Measurements from ENCODE around the gene OR9A2.

OR9A2 gene, protein sequence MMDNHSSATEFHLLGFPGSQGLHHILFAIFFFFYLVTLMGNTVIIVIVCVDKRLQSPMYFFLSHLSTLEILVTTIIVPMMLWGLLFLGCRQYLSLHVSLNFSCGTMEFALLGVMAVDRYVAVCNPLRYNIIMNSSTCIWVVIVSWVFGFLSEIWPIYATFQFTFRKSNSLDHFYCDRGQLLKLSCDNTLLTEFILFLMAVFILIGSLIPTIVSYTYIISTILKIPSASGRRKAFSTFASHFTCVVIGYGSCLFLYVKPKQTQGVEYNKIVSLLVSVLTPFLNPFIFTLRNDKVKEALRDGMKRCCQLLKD

DNA sequence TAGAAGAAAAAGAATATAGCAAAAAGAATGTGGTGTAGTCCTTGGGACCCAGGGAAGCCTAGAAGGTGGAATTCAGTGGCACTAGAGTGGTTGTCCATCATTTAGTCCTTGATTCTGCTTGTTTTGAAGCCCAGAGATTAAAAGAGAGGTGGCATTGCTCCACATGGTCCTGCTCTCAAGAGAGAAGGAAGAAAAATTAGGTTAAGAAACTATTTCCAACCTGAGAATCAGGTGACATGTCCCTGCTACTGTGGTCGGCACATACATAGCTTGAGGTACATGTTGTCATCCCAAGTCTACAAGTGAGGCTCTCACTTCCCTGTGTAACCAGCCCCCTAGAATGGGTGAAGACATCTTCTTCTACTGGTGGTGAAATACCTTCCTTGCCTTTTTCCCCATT, at the start of gene OR9A2:
Gene OR9A2 (minus strand): TSS at position 101 of the 400 bp plus-strand sequence. CDS start 0 bp downstream, at position 101.
- DNase-seq (ENCODE audit: low read depth) = no peak

DNA sequence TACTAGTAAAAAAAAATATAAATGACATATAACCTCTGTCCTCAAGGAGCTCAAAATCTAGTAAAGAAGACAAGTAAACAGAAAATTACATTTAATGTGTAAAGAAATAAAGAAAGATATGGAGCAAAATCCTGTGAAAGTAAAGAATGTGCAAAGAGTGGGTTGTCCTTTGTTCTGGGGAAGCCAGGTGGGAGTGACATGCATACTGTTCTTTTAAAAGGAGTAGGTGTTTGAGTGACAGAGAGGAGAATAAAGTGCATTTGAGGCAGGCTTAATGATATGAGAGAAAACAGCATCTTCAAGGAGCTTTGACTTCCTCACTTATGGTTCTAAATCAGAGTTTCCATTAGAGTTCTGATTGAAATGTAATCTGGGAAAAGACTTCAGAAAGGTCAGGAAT, 47.2 kb upstream of the OR9A2 start:
- no peak for DNase-seq (ENCODE audit: low read depth)

DNA sequence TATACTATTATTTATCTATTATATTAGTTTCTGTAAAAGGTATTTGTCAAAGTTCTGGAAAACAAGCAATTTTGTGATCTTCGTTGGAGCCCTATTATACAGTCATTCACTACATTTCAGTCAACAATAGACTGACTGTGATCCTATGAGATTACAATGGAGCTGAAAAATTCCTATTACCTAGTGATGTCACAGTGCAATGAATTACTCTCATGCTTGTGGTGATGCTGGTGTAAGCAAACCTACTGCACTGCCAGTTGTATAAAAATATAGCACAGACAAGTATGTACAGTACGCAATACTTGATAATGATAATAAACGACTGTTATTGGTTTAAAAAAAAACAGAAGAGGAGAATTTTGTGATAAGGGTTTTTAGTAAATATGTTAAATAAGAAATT, 46.6 kb upstream of the OR9A2 start:
- no peak for DNase-seq (ENCODE audit: low read depth)

DNA sequence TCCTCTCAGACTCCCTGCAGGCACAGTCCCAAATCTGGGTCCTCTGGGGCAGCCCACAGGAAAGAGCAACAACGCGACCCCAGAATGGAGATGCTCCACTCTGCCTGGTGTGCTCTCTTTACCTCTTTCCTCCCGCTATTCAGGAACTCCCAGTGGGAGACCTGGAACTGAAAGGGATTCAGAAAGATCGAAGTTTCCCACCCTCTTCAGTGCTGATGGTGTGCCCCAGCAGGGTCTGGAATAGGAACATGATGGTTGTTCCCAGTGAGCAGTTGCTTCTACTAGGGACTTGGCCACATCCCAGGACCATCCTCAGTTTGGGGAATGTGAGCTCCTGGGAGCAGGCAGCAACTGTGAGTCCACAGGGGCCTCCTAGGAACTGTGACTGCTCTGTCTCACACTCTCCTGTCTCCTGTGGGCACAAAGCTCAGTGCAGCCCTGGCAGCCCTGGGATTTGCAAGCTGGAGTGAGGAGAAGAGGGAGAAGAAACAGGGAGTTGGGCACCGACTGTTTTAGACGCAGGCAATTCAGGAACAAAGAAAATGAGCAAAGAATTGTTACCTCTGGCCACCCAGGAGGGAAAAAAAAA, 43.1 kb upstream of the OR9A2 start:
- no peak for DNase-seq (ENCODE audit: low read depth)

DNA sequence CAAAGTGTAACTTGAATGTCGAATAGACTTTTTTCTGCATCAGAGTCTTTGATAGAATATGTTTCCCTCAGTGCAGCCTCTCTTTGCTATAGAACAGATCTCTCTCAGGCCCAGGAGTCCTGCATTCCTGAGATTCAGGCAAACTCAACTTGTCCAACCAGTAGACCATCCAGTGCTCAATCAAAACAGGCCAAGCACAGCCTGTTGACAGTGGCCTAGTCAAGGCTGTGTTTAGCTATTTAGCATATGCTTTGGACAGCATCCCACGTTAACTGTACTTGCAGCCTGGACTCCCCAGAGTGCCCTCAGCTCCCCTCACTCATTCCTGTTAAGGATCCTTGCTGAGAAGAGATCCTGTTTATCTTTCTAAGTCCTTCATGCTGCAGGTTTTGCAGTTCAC, 41.5 kb upstream of the OR9A2 start:
- DNase-seq (ENCODE audit: low read depth) = no peak

DNA sequence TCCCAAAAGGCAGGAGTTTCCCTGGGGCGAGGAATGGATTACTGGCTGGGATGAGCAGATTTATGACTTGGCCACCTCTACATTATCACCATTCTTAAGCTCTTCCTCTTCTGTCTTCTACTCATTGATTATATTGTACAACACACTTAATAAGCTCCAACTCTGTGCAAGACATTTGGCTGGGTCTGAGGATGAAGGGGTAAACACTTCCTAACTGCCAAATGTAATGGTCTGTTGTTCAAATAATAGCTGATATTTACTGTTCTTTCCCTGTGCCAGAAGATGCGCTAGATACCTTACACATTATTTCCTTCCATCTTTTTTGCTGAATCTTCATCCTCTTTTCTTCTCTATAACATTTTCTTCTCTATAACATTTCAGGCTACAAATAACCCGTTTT, 36.8 kb upstream of the OR9A2 start:
- DNase-seq (ENCODE audit: low read depth) = no peak

DNA sequence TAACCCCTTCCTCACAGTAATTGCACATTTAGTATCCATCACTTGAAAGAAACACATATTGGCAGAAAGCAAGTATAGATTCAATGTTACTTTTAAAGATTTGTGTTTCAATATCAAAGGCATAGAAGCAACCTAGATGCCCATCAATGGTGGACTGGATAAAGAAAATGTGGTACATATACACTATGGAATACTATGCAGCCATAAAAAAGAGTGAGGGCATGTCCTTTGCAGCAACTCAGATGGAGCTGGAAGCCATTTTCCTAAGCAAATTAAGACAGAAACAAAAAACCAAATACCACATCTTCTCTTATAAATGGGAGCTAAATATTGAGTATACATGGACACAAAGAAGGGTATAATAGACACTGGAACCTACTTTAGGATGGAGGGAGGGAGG, 28.8 kb upstream of the OR9A2 start:
- DNase-seq (ENCODE audit: low read depth) = no peak

DNA sequence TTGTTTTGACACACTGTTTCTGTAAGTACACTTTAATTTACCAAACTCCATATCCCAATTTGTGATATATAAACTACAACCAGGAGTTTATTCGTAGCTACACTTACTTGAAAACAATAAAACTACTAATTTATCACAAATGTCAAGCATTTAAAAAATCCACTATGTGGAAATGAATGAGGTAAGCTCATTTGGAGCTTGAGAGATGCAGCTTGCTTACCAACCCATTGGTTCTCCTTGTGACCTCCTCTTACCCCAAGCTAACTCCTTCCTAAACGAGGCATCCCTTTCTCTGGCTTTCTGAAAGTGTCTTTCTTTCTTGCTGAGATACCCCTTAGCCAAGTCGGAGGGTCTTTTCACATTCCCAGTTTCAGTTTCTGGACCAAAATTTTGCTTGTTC, 27.7 kb upstream of the OR9A2 start:
- no peak for DNase-seq (ENCODE audit: low read depth)

DNA sequence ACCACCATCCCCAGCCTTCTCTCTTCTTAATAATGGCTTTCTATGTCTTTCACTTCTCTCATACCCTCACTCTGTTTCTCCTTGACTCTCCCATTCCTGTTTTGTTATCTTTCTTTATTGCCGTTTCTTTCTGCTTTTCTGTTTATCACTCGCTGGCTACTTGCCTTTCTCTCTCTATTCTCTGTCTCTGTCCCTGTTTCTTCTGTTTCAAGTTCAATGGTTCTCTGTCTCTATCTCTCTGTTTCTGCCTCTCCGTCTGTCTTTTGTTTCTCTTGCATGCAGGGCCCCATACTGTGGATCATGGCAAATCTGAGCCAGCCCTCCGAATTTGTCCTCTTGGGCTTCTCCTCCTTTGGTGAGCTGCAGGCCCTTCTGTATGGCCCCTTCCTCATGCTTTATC, 25.1 kb upstream of the OR9A2 start, which contains the start of gene OR6V1:
Gene OR6V1 (plus strand): TSS at position 301 of the 400 bp plus-strand sequence. CDS start 0 bp downstream, at position 301.
- no peak for DNase-seq (ENCODE audit: low read depth)

DNA sequence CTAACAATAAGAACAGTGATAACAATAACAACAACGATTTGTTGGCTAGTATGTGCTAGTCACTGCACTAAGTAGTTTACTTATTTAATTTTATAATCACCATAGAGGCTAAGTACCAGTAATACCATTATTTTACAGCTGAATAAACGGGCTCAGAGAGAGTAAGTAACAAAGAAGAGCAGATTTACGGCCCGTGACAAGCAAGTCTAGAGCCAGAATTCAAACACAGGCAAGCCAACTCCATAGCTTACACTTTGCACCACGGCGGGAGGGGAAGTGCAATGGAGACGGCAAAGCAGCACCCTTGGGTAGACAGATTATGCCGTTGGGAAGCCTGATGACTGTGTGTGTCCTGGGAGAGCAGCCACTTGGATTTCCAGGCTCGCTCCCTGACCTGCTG, 24.0 kb upstream of the OR9A2 start:
- DNase-seq (ENCODE audit: low read depth) = no peak

DNA sequence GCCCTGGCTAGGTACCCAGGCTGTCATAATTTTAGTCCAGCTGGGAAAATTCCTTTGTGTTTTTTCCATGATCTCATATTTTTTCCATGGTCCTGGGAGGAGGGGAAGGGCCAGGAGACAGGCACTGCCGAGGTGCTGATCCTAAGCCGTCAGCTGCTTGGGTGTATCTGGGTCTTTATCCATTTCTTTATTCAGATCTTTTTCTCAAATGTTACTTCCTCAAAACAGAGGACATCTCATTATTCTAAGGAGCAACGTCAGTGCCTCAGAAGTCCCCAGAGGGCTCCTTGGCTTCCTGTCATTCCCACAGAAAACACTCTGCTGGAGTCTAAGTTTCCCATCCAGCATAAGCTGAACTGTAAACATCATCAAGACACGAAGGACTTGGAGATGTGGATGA, 22.4 kb upstream of the OR9A2 start:
- no peak for DNase-seq (ENCODE audit: low read depth)

DNA sequence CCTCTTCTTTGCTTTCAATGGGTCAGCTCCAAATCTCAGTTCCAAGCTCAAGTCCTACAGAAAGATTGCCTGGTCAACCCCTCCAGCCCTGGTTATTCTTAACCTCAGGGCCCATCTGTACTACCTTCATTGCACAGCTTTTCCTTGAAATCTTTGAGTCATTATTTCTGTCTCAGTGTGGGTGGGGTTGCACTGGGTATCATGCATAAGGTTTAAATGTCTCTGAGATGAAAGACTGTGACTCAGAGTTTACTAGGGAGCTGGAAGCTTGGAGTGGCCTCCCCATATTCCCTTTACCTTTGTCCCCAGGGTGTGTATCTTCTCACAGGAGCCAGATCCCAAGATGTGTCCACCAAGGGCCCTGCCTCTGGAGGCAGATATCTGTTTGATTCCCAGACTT, 21.9 kb upstream of the OR9A2 start:
- DNase-seq (ENCODE audit: low read depth) = no peak

DNA sequence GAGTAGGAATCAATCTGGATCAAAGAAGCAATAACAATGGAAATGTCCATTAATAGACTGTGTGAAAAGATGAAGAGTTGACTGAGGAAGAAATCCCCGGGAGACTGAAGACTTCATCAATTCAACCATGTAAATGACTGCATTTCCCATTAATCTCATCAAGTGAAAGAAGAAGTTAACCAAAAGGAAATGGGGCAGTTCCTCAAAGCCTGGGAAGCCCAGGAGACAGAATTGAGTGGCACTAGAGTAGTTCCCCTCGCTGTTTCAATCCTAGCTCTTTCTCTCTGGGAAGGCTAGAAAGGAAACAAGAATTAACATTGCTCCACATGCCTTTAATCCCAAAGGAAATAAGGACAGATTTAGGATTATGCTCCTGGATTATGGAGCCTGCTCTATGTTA, 20.4 kb upstream of the OR9A2 start:
- DNase-seq (ENCODE audit: low read depth) = no peak

DNA sequence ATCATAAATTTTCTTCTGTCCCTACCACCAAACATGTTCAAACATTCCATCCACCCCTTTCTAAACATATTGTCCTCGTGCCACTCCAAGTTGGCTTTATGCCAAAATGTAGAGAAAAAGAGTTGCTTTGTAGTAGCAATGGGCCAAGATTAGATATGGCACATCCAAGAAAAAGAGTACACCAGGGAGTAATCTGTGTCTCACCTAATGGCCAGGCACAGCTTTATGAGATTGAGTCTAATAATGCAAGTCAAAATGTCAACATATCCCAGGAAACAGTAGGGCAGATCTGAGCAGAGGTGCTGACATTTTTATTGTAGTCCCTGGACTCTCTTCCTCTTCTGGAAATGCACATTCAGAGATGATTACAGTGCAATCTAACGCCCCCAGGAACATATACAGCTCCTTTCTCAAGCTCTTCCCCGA, 19.5 kb upstream of the OR9A2 start:
- no peak for DNase-seq (ENCODE audit: low read depth)

DNA sequence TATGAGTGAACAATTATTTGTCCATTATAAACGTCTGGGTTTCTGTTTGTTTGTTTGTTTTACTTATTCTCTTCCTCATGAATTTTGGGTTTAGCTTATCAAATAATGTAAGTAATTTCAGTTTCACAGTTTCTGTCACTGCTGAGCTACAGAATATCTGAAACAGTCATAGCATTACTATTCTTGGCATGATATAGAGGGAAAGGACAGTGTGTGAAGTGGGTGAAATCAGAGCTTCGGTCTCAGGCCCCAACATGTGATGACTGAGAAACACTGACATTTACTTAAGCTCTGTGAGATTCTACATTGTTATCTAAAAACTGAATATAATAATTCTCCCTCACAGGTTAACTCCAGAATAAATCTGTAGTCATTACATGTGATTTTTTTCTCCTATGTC, 16.5 kb upstream of the OR9A2 start:
- no peak for DNase-seq (ENCODE audit: low read depth)

DNA sequence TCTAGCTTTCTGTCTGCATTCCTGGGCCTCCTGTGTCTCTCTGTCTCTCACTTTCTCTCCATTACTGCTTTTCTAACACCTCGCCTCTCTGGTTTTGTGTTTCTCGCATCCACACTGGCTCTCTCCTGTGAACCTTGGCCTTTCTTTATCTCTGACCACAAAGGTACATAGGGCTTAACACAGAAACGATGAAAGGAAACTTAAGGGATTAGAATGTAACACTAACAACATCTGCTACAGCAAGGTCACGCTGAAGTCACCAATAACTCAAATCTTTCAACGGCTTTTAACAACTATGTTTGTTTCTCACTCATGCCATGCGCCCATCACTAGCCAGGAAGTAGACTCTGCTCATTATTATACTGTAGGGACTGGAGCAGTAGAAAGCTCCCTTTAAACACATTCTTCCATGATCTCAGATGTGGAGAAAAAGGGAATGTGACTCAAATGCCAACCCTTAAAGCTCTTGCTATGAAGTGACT, 15.9 kb upstream of the OR9A2 start:
- DNase-seq (ENCODE audit: low read depth) = no peak

DNA sequence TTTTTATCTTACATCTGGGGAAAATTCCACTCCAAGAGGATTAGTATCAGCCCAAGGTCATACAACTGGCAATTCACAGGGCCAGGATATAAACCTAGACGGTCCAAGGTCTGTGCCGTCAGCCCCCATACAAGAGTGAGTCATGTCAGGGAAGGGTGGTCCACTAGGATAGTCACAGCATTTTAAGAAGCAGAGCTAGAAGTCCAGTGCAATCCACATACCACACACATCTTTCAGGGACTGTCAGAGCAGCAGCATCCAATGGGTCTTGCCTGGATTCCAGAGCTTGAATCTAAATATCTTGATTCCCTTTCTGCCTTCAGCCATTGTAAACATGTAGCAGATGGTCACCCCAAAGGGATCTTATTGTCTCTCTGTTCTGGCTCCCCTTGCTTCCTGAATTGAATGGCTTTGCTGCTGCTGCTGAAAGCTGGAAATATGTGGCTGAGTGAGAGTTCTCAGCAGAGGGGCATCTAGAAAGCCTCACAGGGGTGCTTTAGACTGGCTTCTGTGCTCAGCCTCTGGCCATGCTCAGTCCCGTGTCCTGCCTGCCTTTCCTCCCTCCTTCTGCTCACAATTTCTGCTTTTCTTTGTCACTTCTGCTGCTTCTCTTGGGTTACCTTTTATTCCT, 15.3 kb upstream of the OR9A2 start:
- no peak for DNase-seq (ENCODE audit: low read depth)

DNA sequence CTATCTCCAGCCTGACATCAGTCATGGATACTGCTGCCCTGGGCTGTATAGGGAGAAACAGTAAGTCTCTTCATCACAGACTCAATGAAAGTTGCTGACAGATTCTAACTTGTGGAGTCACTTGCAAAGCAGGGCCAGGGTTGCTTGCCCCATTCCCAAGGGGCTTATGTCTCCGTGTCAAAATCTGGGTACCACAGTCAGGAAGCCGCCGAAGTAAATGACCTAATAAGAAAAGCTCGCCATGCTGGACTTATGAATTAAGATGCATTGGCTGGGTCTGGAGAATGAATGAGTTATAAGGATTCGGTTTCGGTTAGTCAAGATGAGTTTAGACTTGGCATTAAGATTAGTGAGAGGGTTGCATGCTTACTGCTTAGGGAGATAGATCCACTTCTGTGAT, 14.4 kb upstream of the OR9A2 start:
- no peak for DNase-seq (ENCODE audit: low read depth)

DNA sequence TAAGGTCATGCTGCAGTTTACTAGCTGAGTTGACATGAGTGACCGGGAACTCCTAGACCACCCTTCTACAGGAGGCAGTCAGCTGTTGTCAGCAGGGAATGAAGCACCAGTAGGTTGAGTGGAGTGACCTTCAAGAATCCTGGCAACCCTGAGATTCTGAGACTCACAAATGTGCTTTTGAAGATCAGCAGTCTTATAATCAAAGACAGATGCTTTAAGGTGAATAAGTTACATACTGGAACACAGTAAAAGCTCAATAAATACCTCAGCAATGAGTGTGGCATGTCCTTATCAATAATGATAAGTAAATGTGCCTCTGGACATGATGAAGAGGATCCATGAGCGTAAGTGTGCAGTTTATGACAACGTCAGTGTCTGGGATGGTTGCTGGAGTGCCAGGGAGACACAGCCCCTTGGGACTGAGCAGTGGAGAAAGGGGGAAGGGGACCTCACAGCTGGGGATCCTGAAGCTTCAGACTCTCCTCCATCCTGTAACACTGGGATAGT, 13.3 kb upstream of the OR9A2 start:
- DNase-seq (ENCODE audit: low read depth) = no peak

DNA sequence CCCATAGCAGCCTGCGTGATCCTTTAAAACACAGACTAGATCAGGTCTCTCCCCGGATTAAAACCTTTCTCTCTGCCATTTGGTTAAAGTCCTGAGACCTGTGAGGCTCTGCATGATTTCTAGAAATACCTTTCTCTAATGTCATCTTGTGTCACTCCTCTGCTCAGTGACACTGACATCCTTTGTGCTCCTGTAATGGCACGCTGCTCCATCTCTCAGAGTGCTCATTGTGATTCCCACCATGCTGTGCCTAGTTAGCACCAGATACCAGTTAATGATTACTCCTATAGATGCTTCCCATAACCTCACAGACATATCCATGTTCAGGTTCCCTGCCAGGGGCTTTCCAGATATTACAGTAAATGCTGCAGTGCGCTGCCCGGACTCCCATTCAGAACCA, 11.7 kb upstream of the OR9A2 start:
- no peak for DNase-seq (ENCODE audit: low read depth)

DNA sequence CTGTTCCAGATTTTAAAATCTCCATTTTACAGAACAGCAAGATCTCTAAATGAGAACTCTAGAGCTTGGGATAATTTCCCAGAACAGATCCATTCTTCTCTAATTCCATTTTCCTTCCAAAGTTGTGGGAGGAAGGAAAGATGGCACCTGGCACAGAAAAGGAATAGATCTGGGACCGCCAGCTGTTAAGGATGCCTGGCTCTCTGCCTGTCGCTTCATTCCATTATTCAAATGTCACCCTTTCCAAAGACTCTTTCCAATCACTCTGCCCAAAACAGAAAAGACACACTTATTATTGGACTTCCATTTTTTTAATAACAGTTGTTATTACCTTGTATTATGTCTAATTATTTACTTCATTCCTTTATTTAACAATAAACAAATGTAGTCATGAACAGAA, 751 bp upstream of the OR9A2 start:
- no peak for DNase-seq (ENCODE audit: low read depth)

DNA sequence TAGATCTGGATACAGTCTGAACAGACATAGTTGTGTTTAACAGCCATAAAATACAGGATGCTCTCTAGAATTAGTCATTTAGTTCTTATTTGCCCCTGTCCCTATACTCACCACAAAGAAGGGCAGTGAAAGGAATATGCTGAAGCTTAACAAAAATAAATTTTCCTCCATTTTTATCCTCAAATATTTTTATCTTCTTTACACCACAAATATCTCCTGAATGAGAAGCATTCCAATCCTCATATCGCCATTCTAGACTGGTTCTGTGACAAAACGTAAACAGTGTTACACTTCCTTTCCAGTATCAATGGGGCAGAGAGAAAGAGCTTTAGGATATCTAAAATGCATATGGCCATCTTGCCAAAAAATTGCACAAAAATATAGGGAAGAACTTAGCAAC, 1.6 kb downstream of the OR9A2 start:
- no peak for DNase-seq (ENCODE audit: low read depth)

DNA sequence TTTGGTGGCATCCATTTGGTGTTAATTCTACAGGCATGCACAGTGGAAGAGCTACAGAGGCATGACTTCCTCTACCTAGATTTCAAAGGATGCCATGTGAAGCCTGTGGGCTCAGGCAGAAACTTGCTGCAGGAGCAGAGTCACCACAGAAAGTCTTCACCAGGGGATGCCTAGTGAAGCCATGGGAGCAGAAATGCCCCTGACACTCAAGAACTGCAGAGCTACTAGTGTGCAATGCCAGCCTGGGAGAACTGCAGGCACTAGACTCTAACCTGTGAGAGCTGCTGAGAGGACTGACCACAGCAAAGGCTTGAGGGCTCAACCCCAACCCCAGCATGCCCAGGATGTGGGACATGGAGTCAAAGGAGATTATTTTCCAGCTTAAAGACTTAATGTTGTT, 3.9 kb downstream of the OR9A2 start:
- DNase-seq (ENCODE audit: low read depth) = no peak

Data from stromal cell of bone marrow (primary cell).